GM19397 (cell line): ENCODE measurements around the gene KIAA1549.

ENCODE experiments used
- ATAC-seq: cut with Tn5 transposase; IDR thresholded peaks from one replicate; pipeline ENCODE4 v1.9.1; 2021; ENCODE audit warnings: mild to moderate bottlenecking, moderate library complexity; ENCODE audit not compliant: unreplicated experiment

The KIAA1549 gene

GRCh38 chr7:138861051-138861450, 120.1 kb downstream of the KIAA1549 start:
- ATAC-seq, result no peak

GRCh38 chr7:138857728-138858127, 123.5 kb downstream of the KIAA1549 start:
- no peak for ATAC-seq

GRCh38 chr7:138854115-138854645, 127.0 kb downstream of the KIAA1549 start:
- ATAC-seq, result no peak

GRCh38 chr7:138853448-138853847, 127.7 kb downstream of the KIAA1549 start:
- ATAC-seq, result no peak

- no peak for ATAC-seq
These were observed 128.7 kb downstream of the KIAA1549 start for GRCh38 chr7:138852469-138852868.

- ATAC-seq, result no peak
These were observed 131.5 kb downstream of the KIAA1549 start for GRCh38 chr7:138849701-138850100.

- ATAC-seq, result no peak
These were observed 132.9 kb downstream of the KIAA1549 start for GRCh38 chr7:138848056-138848980.

GRCh38 chr7:138845711-138846110, 135.5 kb downstream of the KIAA1549 start:
- no peak for ATAC-seq

- ATAC-seq, result no peak
These were observed 137.3 kb downstream of the KIAA1549 start for GRCh38 chr7:138843632-138844580.

GRCh38 chr7:138842111-138842510, 139.1 kb downstream of the KIAA1549 start:
- ATAC-seq, result no peak

- no peak for ATAC-seq
These were observed 143.0 kb downstream of the KIAA1549 start for GRCh38 chr7:138838166-138838565.

- no peak for ATAC-seq
These were observed 143.6 kb downstream of the KIAA1549 start for GRCh38 chr7:138837627-138838026.

GRCh38 chr7:138835087-138835486, 146.1 kb downstream of the KIAA1549 start:
- no peak for ATAC-seq

GRCh38 chr7:138834583-138834982, 146.6 kb downstream of the KIAA1549 start:
- no peak for ATAC-seq

GRCh38 chr7:138833596-138833995, 147.6 kb downstream of the KIAA1549 start:
- ATAC-seq, result no peak

GRCh38 chr7:138832966-138833365, 148.2 kb downstream of the KIAA1549 start:
- ATAC-seq, result no peak

GRCh38 chr7:138829335-138829734, 151.9 kb downstream of the KIAA1549 start:
- no peak for ATAC-seq

- ATAC-seq, result no peak
These were observed 152.9 kb downstream of the KIAA1549 start for GRCh38 chr7:138828302-138828701.

GRCh38 chr7:138825049-138825721, 156.0 kb downstream of the KIAA1549 start:
- no peak for ATAC-seq

- ATAC-seq, result no peak
These were observed 158.2 kb downstream of the KIAA1549 start for GRCh38 chr7:138822867-138823535.
